ENCODE measurements around the gene PCGF1.
"Not testable (repeated sequence)": the region's sequence is repeated elsewhere in the genome, so short reads cannot be mapped to it uniquely, and the experiment has no call there.

PCGF1 gene

GRCh38 chr2:74482801-74483674 is 24.5 kb downstream of the PCGF1 start, which contains the start of the genes CCDC142 and TTC31:
CCDC142 (minus strand) TSS chr2:74482998; CDS start chr2:74482837, 161 bp downstream.
TTC31 (plus strand) TSS chr2:74483081; CDS start chr2:74483096, 15 bp downstream.
- peak within 1 kb of the TSS; percentile 88 for H3K27ac ChIP-seq (ENCODE audit: low read length)
- no peaks in the 10 kb centered on the region for H3K27me3 ChIP-seq (ENCODE audit: control insufficient read depth in 1 of 2, insufficient read depth in 2 of 2, low read length in 2 of 2)
- no peaks in the 10 kb centered on the region for H3K9me3 ChIP-seq (ENCODE audit: control insufficient read depth in 2 of 2, low read length in 2 of 2)
- peaks cover 8 to 12% of the 10 kb centered on the region in 2 donors for H3K36me3 ChIP-seq (ENCODE audit: control insufficient read depth in 2 of 2, insufficient read depth in 2 of 2, low read length in 2 of 2)
- peak within 1 kb of the TSS; percentile 80 to 87 for H3K9ac ChIP-seq (ENCODE audit: low read length in 2 of 2)
- H3K4me1 ChIP-seq (ENCODE audit: control insufficient read depth, insufficient read depth, low read length) = peaks cover 28% of the 10 kb centered on the region
- peak within 1 kb of the TSS; percentile 99 to 100 for H3K4me3 ChIP-seq (ENCODE audit: low read length in 2 of 2)

GRCh38 chr2:74481961-74482800 is 25.3 kb downstream of the PCGF1 start:
- Histone ChIP-seq H3K27me3 (ENCODE audit: control insufficient read depth in 1 of 2, insufficient read depth in 2 of 2, low read length in 2 of 2) (no peaks in the 10 kb centered on the region), H3K4me3 (ENCODE audit: low read length in 2 of 2) (peak overlapping the region; percentile 99 to 100), H3K4me1 (ENCODE audit: control insufficient read depth, insufficient read depth, low read length) (peaks cover 28% of the 10 kb centered on the region), H3K9ac (ENCODE audit: low read length in 2 of 2) (peak overlapping the region; percentile 80 to 87), H3K36me3 (ENCODE audit: control insufficient read depth in 2 of 2, insufficient read depth in 2 of 2, low read length in 2 of 2) (peaks cover 13 to 17% of the 10 kb centered on the region in 2 donors), H3K27ac (ENCODE audit: low read length) (peak overlapping the region; percentile 88), H3K9me3 (ENCODE audit: control insufficient read depth in 2 of 2, low read length in 2 of 2) (no peaks in the 10 kb centered on the region)

GRCh38 chr2:74481431-74481830 is 26.1 kb downstream of the PCGF1 start:
- peak overlapping the region; percentile 88 for H3K27ac ChIP-seq (ENCODE audit: low read length)
- H3K4me3 ChIP-seq (ENCODE audit: low read length in 2 of 2) = peak overlapping the region; percentile 99 to 100
- H3K9ac ChIP-seq (ENCODE audit: low read length in 2 of 2) = peak overlapping the region; percentile 80 to 87
- H3K4me1 ChIP-seq (ENCODE audit: control insufficient read depth, insufficient read depth, low read length) = peaks cover 28% of the 10 kb centered on the region
- H3K36me3 ChIP-seq (ENCODE audit: control insufficient read depth in 2 of 2, insufficient read depth in 2 of 2, low read length in 2 of 2) = peaks cover 13 to 18% of the 10 kb centered on the region in 2 donors
- H3K27me3 ChIP-seq (ENCODE audit: control insufficient read depth in 1 of 2, insufficient read depth in 2 of 2, low read length in 2 of 2) = no peaks in the 10 kb centered on the region
- no peaks in the 10 kb centered on the region for H3K9me3 ChIP-seq (ENCODE audit: control insufficient read depth in 2 of 2, low read length in 2 of 2)

- peaks cover 22% of the 10 kb centered on the region for H3K4me1 ChIP-seq (ENCODE audit: control insufficient read depth, insufficient read depth, low read length)
- H3K36me3 ChIP-seq (ENCODE audit: control insufficient read depth in 2 of 2, insufficient read depth in 2 of 2, low read length in 2 of 2) = peaks cover 22% of the 10 kb centered on the region in 2 donors
- H3K9me3 ChIP-seq (ENCODE audit: control insufficient read depth in 2 of 2, low read length in 2 of 2) = no peaks in the 10 kb centered on the region
- H3K27me3 ChIP-seq (ENCODE audit: control insufficient read depth in 1 of 2, insufficient read depth in 2 of 2, low read length in 2 of 2) = no peaks in the 10 kb centered on the region
- no peak overlapping the region for H3K4me3 ChIP-seq (ENCODE audit: low read length in 2 of 2)
- no peak overlapping the region for H3K27ac ChIP-seq (ENCODE audit: low read length)
- H3K9ac ChIP-seq (ENCODE audit: low read length in 2 of 2) = no peak overlapping the region
Measured at GRCh38 chr2:74474899-74475298, 32.6 kb downstream of the PCGF1 start.

GRCh38 chr2:74474481-74474880 is 33.0 kb downstream of the PCGF1 start:
- no peak overlapping the region for H3K9ac ChIP-seq (ENCODE audit: low read length in 2 of 2)
- H3K4me3 ChIP-seq (ENCODE audit: low read length in 2 of 2) = no peak overlapping the region
- no peak overlapping the region for H3K27ac ChIP-seq (ENCODE audit: low read length)
- H3K4me1 ChIP-seq (ENCODE audit: control insufficient read depth, insufficient read depth, low read length) = peaks cover 22% of the 10 kb centered on the region
- H3K36me3 ChIP-seq (ENCODE audit: control insufficient read depth in 2 of 2, insufficient read depth in 2 of 2, low read length in 2 of 2) = peaks cover 21 to 22% of the 10 kb centered on the region in 2 donors
- H3K27me3 ChIP-seq (ENCODE audit: control insufficient read depth in 1 of 2, insufficient read depth in 2 of 2, low read length in 2 of 2) = no peaks in the 10 kb centered on the region
- H3K9me3 ChIP-seq (ENCODE audit: control insufficient read depth in 2 of 2, low read length in 2 of 2) = no peaks in the 10 kb centered on the region

- Histone ChIP-seq H3K9ac (ENCODE audit: low read length in 2 of 2) (peak overlapping the region; percentile 83 to 95), H3K27me3 (ENCODE audit: control insufficient read depth in 1 of 2, insufficient read depth in 2 of 2, low read length in 2 of 2) (no peaks in the 10 kb centered on the region), H3K36me3 (ENCODE audit: control insufficient read depth in 2 of 2, insufficient read depth in 2 of 2, low read length in 2 of 2) (peaks cover 19 to 21% of the 10 kb centered on the region in 2 donors), H3K4me1 (ENCODE audit: control insufficient read depth, insufficient read depth, low read length) (peaks cover 22% of the 10 kb centered on the region), H3K9me3 (ENCODE audit: control insufficient read depth in 2 of 2, low read length in 2 of 2) (no peaks in the 10 kb centered on the region), H3K4me3 (ENCODE audit: low read length in 2 of 2) (peak overlapping the region; percentile 96 to 97), H3K27ac (ENCODE audit: low read length) (peak overlapping the region; percentile 89)
Measured at GRCh38 chr2:74472945-74473258, 34.6 kb downstream of the PCGF1 start.

- Histone ChIP-seq H3K27me3 (ENCODE audit: control insufficient read depth in 1 of 2, insufficient read depth in 2 of 2, low read length in 2 of 2) (no peaks in the 10 kb centered on the region), H3K4me3 (ENCODE audit: low read length in 2 of 2) (peak within 1 kb of the TSS; percentile 96 to 97), H3K4me1 (ENCODE audit: control insufficient read depth, insufficient read depth, low read length) (peaks cover 22% of the 10 kb centered on the region), H3K36me3 (ENCODE audit: control insufficient read depth in 2 of 2, insufficient read depth in 2 of 2, low read length in 2 of 2) (peaks cover 15 to 17% of the 10 kb centered on the region in 2 donors), H3K27ac (ENCODE audit: low read length) (peak within 1 kb of the TSS; percentile 89), H3K9me3 (ENCODE audit: control insufficient read depth in 2 of 2, low read length in 2 of 2) (no peaks in the 10 kb centered on the region), H3K9ac (ENCODE audit: low read length in 2 of 2) (peak within 1 kb of the TSS; percentile 83 to 95)
Measured at GRCh38 chr2:74472086-74472944, 35.2 kb downstream of the PCGF1 start, which contains the start of gene MRPL53. MRPL53 (minus strand) TSS chr2:74472680; CDS start chr2:74472660, 20 bp downstream.

- Histone ChIP-seq H3K27ac (ENCODE audit: low read length) (peak overlapping the region; percentile 89), H3K27me3 (ENCODE audit: control insufficient read depth in 1 of 2, insufficient read depth in 2 of 2, low read length in 2 of 2) (no peaks in the 10 kb centered on the region), H3K4me1 (ENCODE audit: control insufficient read depth, insufficient read depth, low read length) (peaks cover 22% of the 10 kb centered on the region), H3K36me3 (ENCODE audit: control insufficient read depth in 2 of 2, insufficient read depth in 2 of 2, low read length in 2 of 2) (peaks cover 14 to 16% of the 10 kb centered on the region in 2 donors), H3K4me3 (ENCODE audit: low read length in 2 of 2) (peak overlapping the region; percentile 96 to 97), H3K9me3 (ENCODE audit: control insufficient read depth in 2 of 2, low read length in 2 of 2) (no peaks in the 10 kb centered on the region), H3K9ac (ENCODE audit: low read length in 2 of 2) (peak overlapping the region; percentile 83 to 95)
Measured at GRCh38 chr2:74471332-74472065, 36.0 kb downstream of the PCGF1 start.

- Histone ChIP-seq H3K36me3 (ENCODE audit: control insufficient read depth in 2 of 2, insufficient read depth in 2 of 2, low read length in 2 of 2) (peaks cover 12 to 16% of the 10 kb centered on the region in 2 donors), H3K4me1 (ENCODE audit: control insufficient read depth, insufficient read depth, low read length) (peaks cover 26% of the 10 kb centered on the region)
- H3K4me3 ChIP-seq (ENCODE audit: low read length in 2 of 2); H3K9ac ChIP-seq (ENCODE audit: low read length in 2 of 2); H3K27me3 ChIP-seq (ENCODE audit: control insufficient read depth in 1 of 2, insufficient read depth in 2 of 2, low read length in 2 of 2); H3K9me3 ChIP-seq (ENCODE audit: control insufficient read depth in 2 of 2, low read length in 2 of 2); H3K27ac ChIP-seq (ENCODE audit: low read length): not testable (repeated sequence)
Measured at GRCh38 chr2:74470742-74471141, 36.8 kb downstream of the PCGF1 start.

All from stomach smooth muscle (tissue), 2 donors.